T-helper 2 cell (primary cell): ENCODE results near the gene PCBP4.
"Not testable (repeated sequence)": the region's sequence is repeated elsewhere in the genome, so short reads cannot be mapped to it uniquely, and the experiment has no call there.

Source experiments
- DNase-seq, 5 experiments: peaks; one replicate each; pipeline versions ENCODE4 v3.0.0 to v3.0.0-alpha.2; 2012 to 2022

The PCBP4 gene

GRCh38 chr3:51937611-51938450, 29.4 kb downstream of the PCBP4 start:
- DNase-seq = no peak

- DNase-seq = no peak
Observed at GRCh38 chr3:51937014-51937413, 30.2 kb downstream of the PCBP4 start.

- DNase-seq = no peak
Observed at GRCh38 chr3:51935886-51936755, 31.1 kb downstream of the PCBP4 start.

- DNase-seq = no peak
Observed at GRCh38 chr3:51934991-51935885, 32.0 kb downstream of the PCBP4 start.

- DNase-seq = no peak
Observed at GRCh38 chr3:51934139-51934850, 33.0 kb downstream of the PCBP4 start.

- no peak for DNase-seq
Observed at GRCh38 chr3:51933471-51934138, 33.6 kb downstream of the PCBP4 start.

GRCh38 chr3:51932471-51933370, 34.5 kb downstream of the PCBP4 start:
- DNase-seq = no peak

GRCh38 chr3:51931756-51932155, 35.5 kb downstream of the PCBP4 start:
- DNase-seq = no peak

- no peak for DNase-seq
Observed at GRCh38 chr3:51930439-51930838, 36.8 kb downstream of the PCBP4 start.

- no peak for DNase-seq
Observed at GRCh38 chr3:51929420-51930003, 37.7 kb downstream of the PCBP4 start.

GRCh38 chr3:51928981-51929380, 38.3 kb downstream of the PCBP4 start:
- not testable (repeated sequence) for DNase-seq

GRCh38 chr3:51928438-51928837, 38.8 kb downstream of the PCBP4 start:
- DNase-seq = no peak

GRCh38 chr3:51927061-51927977, 39.9 kb downstream of the PCBP4 start:
- no peak for DNase-seq

GRCh38 chr3:51921081-51921578, 46.1 kb downstream of the PCBP4 start:
- no peak for DNase-seq

- no peak for DNase-seq
Observed at GRCh38 chr3:51916418-51916817, 50.8 kb downstream of the PCBP4 start.

GRCh38 chr3:51908026-51908425, 59.2 kb downstream of the PCBP4 start:
- no peak for DNase-seq
